Measurements from ENCODE around the gene WASF2. TPM values are rescaled to one million over a fixed set of nuclear protein-coding genes. Genes with fewer than 3 reads are reported as not detected.

Gene WASF2
- total and polyA plus RNA-seq, 2 of the 13 experiments (the other 11 are each of a cell fraction or from before 2014, with no cell fraction given), result 10.4 to 27.7 TPM

DNA sequence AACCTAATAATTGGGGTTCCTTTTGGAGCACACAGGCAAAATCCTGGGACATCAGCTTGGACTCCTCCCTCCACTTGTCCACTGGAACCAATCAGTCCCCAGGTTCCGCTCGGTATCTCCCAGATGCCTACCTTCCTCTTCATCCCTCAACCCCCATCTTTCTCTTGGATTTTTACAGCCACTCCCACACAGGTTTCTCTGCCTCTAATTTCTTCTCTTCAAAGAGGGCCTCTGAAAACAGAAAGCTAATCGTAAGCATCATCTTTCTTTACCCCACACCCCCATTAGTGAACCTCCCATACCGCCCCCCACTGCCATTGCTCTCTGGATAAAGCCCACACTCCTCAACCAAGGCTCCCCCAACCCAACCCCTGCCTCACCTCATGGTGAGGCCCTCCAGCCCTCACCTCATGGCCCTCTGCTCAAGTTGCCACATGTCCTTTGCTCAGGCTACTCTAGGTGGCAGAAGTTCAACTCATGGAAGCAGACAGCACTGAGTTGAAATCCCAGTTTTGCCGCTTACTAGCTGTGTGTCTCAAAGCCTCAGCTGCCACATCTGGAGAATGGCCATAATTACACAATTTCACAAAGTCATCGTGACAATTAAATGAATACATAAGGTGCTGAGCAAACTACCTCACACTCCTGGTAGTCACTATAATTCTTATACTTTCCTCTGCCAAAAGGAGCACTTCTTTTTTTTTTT lies 18.1 kb upstream of the WASF2 start (continued):
- TF ChIP-seq SOX13 (IDR thresholded peaks at IDR 0.05) (no peak), SOX13 (CRISPR knock-in tag; conservative IDR thresholded peaks at IDR 0.05 in 1 of 2, IDR thresholded peaks at IDR 0.05 in 1 of 2) (no peak), IKZF5 (CRISPR knock-in tag; IDR thresholded peaks at IDR 0.05) (no peak), ZNF256 (CRISPR knock-in tag; conservative IDR thresholded peaks at IDR 0.05) (no peak), ZNF768 (CRISPR knock-in tag; IDR thresholded peaks at IDR 0.05) (peak; percentile 41; the same call in 1 of the 2 replicates), ADNP (CRISPR knock-in tag; IDR thresholded peaks at IDR 0.05) (peak; percentile 78; the same call in 1 of the 2 replicates), GATAD1 (CRISPR knock-in tag; IDR thresholded peaks at IDR 0.05) (0 out of 2 replicates have a peak, but pooled peaks have one; percentile 26), HDAC2 (CRISPR knock-in tag; IDR thresholded peaks at IDR 0.05) (no peak; the same call in 1 of the 2 replicates), ZNF468 (CRISPR knock-in tag; IDR thresholded peaks at IDR 0.05) (no peak), EEA1 (CRISPR knock-in tag; IDR thresholded peaks at IDR 0.05; ENCODE audit: borderline replicate concordance) (no peak), MED1 (CRISPR knock-in tag; IDR thresholded peaks at IDR 0.05) (0 out of 2 replicates have a peak, but pooled peaks have one; percentile 25), ZNF629 (CRISPR knock-in tag; conservative IDR thresholded peaks at IDR 0.05) (peak; percentile 98), SMAD3 (CRISPR knock-in tag; IDR thresholded peaks at IDR 0.05) (no peak), ZNF264 (CRISPR knock-in tag; IDR thresholded peaks at IDR 0.05) (peak; percentile 94), POLR2AphosphoS5 (IDR thresholded peaks at IDR 0.05; ENCODE audit: low read depth, low read length) (no peak), CHD4 (IDR thresholded peaks at IDR 0.05; ENCODE audit: borderline replicate concordance, low read length) (peak; percentile 64; the same call in 1 of the 2 replicates)
- TF ChIP-seq, protein P1, sequence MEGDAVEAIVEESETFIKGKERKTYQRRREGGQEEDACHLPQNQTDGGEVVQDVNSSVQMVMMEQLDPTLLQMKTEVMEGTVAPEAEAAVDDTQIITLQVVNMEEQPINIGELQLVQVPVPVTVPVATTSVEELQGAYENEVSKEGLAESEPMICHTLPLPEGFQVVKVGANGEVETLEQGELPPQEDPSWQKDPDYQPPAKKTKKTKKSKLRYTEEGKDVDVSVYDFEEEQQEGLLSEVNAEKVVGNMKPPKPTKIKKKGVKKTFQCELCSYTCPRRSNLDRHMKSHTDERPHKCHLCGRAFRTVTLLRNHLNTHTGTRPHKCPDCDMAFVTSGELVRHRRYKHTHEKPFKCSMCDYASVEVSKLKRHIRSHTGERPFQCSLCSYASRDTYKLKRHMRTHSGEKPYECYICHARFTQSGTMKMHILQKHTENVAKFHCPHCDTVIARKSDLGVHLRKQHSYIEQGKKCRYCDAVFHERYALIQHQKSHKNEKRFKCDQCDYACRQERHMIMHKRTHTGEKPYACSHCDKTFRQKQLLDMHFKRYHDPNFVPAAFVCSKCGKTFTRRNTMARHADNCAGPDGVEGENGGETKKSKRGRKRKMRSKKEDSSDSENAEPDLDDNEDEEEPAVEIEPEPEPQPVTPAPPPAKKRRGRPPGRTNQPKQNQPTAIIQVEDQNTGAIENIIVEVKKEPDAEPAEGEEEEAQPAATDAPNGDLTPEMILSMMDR (CRISPR knock-in tag; IDR thresholded peaks at IDR 0.05), result peak; percentile 57
- TF ChIP-seq, protein P2, sequence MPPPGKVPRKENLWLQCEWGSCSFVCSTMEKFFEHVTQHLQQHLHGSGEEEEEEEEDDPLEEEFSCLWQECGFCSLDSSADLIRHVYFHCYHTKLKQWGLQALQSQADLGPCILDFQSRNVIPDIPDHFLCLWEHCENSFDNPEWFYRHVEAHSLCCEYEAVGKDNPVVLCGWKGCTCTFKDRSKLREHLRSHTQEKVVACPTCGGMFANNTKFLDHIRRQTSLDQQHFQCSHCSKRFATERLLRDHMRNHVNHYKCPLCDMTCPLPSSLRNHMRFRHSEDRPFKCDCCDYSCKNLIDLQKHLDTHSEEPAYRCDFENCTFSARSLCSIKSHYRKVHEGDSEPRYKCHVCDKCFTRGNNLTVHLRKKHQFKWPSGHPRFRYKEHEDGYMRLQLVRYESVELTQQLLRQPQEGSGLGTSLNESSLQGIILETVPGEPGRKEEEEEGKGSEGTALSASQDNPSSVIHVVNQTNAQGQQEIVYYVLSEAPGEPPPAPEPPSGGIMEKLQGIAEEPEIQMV (CRISPR knock-in tag; IDR thresholded peaks at IDR 0.05; ENCODE audit: low read depth), result no peak
- TF ChIP-seq, protein P3, sequence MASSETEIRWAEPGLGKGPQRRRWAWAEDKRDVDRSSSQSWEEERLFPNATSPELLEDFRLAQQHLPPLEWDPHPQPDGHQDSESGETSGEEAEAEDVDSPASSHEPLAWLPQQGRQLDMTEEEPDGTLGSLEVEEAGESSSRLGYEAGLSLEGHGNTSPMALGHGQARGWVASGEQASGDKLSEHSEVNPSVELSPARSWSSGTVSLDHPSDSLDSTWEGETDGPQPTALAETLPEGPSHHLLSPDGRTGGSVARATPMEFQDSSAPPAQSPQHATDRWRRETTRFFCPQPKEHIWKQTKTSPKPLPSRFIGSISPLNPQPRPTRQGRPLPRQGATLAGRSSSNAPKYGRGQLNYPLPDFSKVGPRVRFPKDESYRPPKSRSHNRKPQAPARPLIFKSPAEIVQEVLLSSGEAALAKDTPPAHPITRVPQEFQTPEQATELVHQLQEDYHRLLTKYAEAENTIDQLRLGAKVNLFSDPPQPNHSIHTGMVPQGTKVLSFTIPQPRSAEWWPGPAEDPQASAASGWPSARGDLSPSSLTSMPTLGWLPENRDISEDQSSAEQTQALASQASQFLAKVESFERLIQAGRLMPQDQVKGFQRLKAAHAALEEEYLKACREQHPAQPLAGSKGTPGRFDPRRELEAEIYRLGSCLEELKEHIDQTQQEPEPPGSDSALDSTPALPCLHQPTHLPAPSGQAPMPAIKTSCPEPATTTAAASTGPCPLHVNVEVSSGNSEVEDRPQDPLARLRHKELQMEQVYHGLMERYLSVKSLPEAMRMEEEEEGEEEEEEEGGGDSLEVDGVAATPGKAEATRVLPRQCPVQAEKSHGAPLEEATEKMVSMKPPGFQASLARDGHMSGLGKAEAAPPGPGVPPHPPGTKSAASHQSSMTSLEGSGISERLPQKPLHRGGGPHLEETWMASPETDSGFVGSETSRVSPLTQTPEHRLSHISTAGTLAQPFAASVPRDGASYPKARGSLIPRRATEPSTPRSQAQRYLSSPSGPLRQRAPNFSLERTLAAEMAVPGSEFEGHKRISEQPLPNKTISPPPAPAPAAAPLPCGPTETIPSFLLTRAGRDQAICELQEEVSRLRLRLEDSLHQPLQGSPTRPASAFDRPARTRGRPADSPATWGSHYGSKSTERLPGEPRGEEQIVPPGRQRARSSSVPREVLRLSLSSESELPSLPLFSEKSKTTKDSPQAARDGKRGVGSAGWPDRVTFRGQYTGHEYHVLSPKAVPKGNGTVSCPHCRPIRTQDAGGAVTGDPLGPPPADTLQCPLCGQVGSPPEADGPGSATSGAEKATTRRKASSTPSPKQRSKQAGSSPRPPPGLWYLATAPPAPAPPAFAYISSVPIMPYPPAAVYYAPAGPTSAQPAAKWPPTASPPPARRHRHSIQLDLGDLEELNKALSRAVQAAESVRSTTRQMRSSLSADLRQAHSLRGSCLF (CRISPR knock-in tag; IDR thresholded peaks at IDR 0.05; ENCODE audit: borderline replicate concordance), result no peak
